Esophagus (tissue), 2 donors: ENCODE data around the gene NVL. TPM values are rescaled to one million over a fixed set of nuclear protein-coding genes. Genes with fewer than 3 reads are reported as not detected.
A peak's percentile ranks its signal among the peaks of the same experiment; 100 is the strongest.
"Not testable (repeated sequence)": the region's sequence is repeated elsewhere in the genome, so short reads cannot be mapped to it uniquely, and the experiment has no call there.

Experiments used
- H3K27ac ChIP-seq, 2 donors: one replicate each; pipeline ENCODE4 v1.5.1; 2013; ENCODE audit warnings: low read depth in 2 of 2, mild to moderate bottlenecking in 2 of 2, inconsistent platforms in 1 of 2, low read length in 1 of 2, moderate library complexity in 1 of 2
- H3K27me3 ChIP-seq, 2 donors: one replicate each; pipeline ENCODE4 v1.6.1; 2013; ENCODE audit warnings: low read length in 2 of 2, control low read depth in 1 of 2, mild to moderate bottlenecking in 1 of 2; ENCODE audit not compliant: insufficient read depth in 2 of 2, control insufficient read depth in 1 of 2
- H3K36me3 ChIP-seq, 2 donors: one replicate each; pipeline ENCODE4 v1.6.1; 2013; ENCODE audit warnings: low read length in 1 of 2; ENCODE audit not compliant: control insufficient read depth in 2 of 2, insufficient read depth in 2 of 2
- H3K4me1 ChIP-seq, 2 donors: one replicate each; pipeline ENCODE4 v1.6.1; 2013; ENCODE audit warnings: low read length in 1 of 2; ENCODE audit not compliant: control insufficient read depth in 2 of 2, insufficient read depth in 2 of 2
- H3K4me3 ChIP-seq, 2 donors: one replicate each; pipeline ENCODE4 v1.5.1; 2013; ENCODE audit warnings: low read length in 2 of 2, mild to moderate bottlenecking in 2 of 2, low read depth in 1 of 2, moderate library complexity in 1 of 2
- H3K9me3 ChIP-seq, 2 donors: one replicate each; pipeline ENCODE4 v1.6.1; 2013; ENCODE audit warnings: mild to moderate bottlenecking in 2 of 2, low read depth in 1 of 2, low read length in 1 of 2, moderate library complexity in 1 of 2; ENCODE audit not compliant: control insufficient read depth in 2 of 2, insufficient read depth in 1 of 2
- WGBS, 2 donors: extraction: QIAGEN DNeasy Blood & Tissue Kit; methylation state at CpG; one replicate each; pipeline ENCODE4 v1.1.7; 2013; 5-methylcytosine and 5-hydroxymethylcytosine counted together
- polyA plus RNA-seq, 2 donors: library from polyadenylated mRNA; stranded (reverse); fragments of 200-250 nt; gene quantifications; one replicate each; pipeline ENCODE4 v1.2.3, GENCODE V29; 2013
- donor health status: healthy with polysubstance abuse.
- donor health status: Bipolar disorder and iron deficiency.

Gene NVL
- polyA plus RNA-seq, 2 donors: 11.4 to 20.1 TPM

DNA sequence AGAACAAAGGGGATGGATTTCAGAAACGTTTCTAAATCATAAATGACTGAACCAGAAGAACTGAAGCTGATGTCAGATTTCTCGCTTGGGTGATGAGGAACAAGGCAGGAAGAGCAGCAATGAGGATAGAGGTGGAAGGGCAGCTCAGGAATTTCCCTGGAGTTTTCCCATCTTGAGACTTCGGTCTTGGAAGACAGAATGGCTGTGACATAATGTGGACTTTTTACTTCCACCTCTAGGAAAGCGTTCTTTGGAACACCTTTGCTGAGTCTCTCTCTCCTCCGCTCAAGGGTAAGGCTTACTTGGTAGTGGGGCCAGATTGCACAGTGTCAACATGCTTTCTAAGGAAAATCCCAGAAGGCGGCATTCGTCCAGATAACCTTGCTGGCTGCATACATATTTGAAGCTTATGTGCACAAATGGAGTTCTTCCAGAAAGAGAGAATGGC, 110.3 kb downstream of the NVL start:
- no peaks in the 10 kb centered on the region for H3K27me3 ChIP-seq
- no peak overlapping the region for H3K4me3 ChIP-seq
- no peak overlapping the region for H3K27ac ChIP-seq
- H3K36me3 ChIP-seq: no peaks in the 10 kb centered on the region
- WGBS, 2 donors: 53 to 54% methylated on average over 7 of the region's 7 CpGs
- no peaks in the 10 kb centered on the region for H3K9me3 ChIP-seq
- no peaks in the 10 kb centered on the region for H3K4me1 ChIP-seq

DNA sequence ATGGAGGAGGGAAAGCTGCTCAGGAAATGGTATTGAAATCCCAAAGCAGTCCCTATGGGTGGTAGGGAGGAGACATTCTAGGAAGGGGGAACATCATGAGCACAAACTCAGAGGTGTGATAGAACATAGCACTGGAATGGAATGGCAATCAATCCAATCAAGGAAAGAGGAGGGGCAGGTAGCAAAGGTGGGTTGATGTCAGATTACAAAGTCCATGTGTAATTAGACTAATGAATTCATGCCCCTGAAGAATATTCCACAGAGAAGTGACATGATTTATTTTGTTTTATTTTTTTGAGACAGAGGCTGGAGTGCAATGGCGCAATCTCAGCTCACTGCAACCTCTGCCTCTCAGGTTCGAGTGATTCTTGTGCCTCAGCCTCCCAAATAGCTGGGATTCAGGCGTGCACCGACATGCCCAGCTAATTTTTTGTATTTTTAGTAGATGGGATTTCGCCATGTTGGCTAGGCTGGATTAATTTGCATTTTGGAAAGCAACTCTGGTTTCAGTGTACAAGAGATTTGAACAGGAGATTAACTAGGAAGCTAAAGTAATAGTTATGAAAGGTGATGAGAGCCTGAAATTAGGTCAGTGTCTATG, 110.9 kb downstream of the NVL start:
- no peak overlapping the region for H3K4me3 ChIP-seq
- H3K27ac ChIP-seq: no peak overlapping the region
- H3K4me1 ChIP-seq: no peaks in the 10 kb centered on the region
- no peaks in the 10 kb centered on the region for H3K36me3 ChIP-seq
- H3K27me3 ChIP-seq: no peaks in the 10 kb centered on the region
- WGBS, 2 donors: 65 to 79% methylated on average over 5 of the region's 5 CpGs
- no peaks in the 10 kb centered on the region for H3K9me3 ChIP-seq

DNA sequence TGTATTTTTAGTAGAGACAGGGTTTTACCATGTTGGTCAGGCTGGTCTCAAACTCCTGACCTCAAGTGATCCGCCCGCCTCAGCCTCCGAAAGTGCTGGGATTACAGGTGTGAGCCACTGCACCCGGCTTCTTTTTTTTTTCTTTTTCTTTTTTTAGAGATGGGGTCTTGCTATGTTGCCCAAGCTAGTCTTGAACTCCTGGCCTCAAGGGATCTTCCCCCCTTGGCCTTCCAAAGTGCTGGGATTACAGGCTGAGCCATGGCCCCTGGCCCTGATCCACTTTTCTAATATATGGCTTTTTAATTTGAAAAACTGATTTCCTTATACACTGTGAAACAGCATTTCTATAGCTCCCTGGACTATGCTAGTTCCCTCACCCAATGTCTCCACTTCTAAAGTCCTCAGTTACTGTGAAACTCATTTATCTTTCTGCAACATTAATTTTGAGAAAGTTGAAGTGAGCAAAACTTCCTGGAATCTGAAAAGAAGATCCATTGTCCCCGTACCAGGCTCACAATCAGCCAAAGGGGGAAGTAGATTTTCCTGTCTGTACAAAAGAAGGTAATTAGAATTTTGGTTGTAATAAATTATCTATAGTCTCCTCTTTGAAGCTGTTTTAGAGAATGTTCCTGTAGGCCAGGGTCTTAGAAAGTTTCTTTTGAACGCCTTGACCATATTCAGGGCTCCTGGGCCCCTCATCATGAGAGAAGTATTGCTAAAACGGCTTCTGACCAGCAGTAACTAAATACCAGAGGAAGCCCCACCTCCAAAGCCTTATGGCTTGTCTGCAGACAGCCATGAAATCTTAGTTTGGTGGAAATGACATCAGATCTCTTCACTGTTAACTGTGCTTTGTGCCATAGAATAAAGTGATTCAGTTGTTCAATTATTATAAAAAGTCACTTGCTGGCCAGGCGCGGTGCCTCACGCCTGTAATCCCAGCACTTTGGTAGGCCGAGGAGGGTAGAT, 112.0 kb downstream of the NVL start:
- Histone ChIP-seq H3K27ac (no peak overlapping the region), H3K36me3 (no peaks in the 10 kb centered on the region)
- 76 to 80% methylated on average over 11 of the region's 11 CpGs for WGBS, 2 donors

GRCh38 chr1:224216382-224216781, 113.6 kb downstream of the NVL start:
- Histone ChIP-seq H3K27ac (no peak overlapping the region), H3K4me1 (peaks cover 0 to 2% of the 10 kb centered on the region in 2 donors), H3K27me3 (no peaks in the 10 kb centered on the region), H3K36me3 (no peaks in the 10 kb centered on the region), H3K9me3 (no peaks in the 10 kb centered on the region), H3K4me3 (no peak overlapping the region)
- 92 to 96% methylated on average over 8 of the region's 8 CpGs for WGBS, 2 donors

More for the DNA sequence above, 112.0 kb downstream of the NVL start:
- Histone ChIP-seq H3K9me3 (no peaks in the 10 kb centered on the region), H3K27me3 (no peaks in the 10 kb centered on the region), H3K4me1 (peaks cover 0 to 2% of the 10 kb centered on the region in 2 donors), H3K4me3 (no peak overlapping the region)

- H3K4me3 ChIP-seq: no peak overlapping the region
- peak overlapping the region; percentile 32 to 75 for H3K27ac ChIP-seq
- 52 to 56% methylated on average over 4 of the region's 4 CpGs for WGBS, 2 donors
- H3K36me3 ChIP-seq: no peaks in the 10 kb centered on the region
- H3K27me3 ChIP-seq: no peaks in the 10 kb centered on the region
- H3K9me3 ChIP-seq: no peaks in the 10 kb centered on the region
- H3K4me1 ChIP-seq: peaks cover 0 to 2% of the 10 kb centered on the region in 2 donors
Measured at GRCh38 chr1:224213438-224214119, 116.4 kb downstream of the NVL start.

DNA sequence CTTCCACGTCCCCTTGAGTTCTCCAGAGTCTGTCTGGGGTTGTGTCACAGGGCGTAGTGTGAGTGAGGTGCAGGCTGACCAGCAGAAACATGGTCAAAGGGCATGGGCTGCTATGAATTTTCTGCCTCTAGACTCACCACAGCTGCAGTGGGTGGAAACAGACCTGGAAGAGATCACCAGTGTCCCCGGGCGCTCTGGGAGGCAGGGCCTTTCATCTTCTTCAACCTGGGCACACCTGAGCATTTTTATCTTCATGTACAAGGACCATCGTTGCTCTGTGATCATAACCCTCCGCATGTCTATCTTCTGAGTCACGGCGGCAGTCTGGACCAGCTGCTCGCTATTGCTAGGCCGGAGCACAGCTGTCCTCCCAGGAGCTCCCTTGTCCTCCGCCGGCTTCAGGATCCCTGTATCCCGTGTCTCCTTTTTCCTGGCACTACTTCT, 117.3 kb downstream of the NVL start:
- Histone ChIP-seq H3K27me3 (no peaks in the 10 kb centered on the region), H3K4me1 (peaks cover 0 to 2% of the 10 kb centered on the region in 2 donors), H3K4me3 (no peak overlapping the region), H3K36me3 (no peaks in the 10 kb centered on the region), H3K27ac (no peak overlapping the region), H3K9me3 (no peaks in the 10 kb centered on the region)
- 76 to 83% methylated on average over 13 of the region's 13 CpGs for WGBS, 2 donors

- Histone ChIP-seq H3K27ac (no peak overlapping the region), H3K4me3 (no peak overlapping the region), H3K4me1 (peaks cover 0 to 2% of the 10 kb centered on the region in 2 donors), H3K27me3 (no peaks in the 10 kb centered on the region), H3K9me3 (no peaks in the 10 kb centered on the region), H3K36me3 (no peaks in the 10 kb centered on the region)
- WGBS, 2 donors: 32 to 47% methylated on average over 4 of the region's 4 CpGs
Measured at GRCh38 chr1:224211206-224211962, 118.6 kb downstream of the NVL start.

- H3K4me3 ChIP-seq, H3K9me3 ChIP-seq, H3K36me3 ChIP-seq, H3K27me3 ChIP-seq, H3K27ac ChIP-seq, H3K4me1 ChIP-seq: not testable (repeated sequence)
- 77 to 87% methylated on average over 10 of the region's 10 CpGs for WGBS, 2 donors
Measured at GRCh38 chr1:224205931-224206538, 123.9 kb downstream of the NVL start.
